ENCODE measurements around the gene COPS7B.
A peak's percentile ranks its signal among the peaks of the same experiment; 100 is the strongest.

The COPS7B gene

GRCh38 chr2:231781798-231782726 lies 4.2 kb upstream of the COPS7B start:
- peak; percentile 70 for DNase-seq
- in situ Hi-C loops (cut with MboI; ENCODE audit: low pct_unique_long_range_greater_than_20kb, low sequenced_read_pairs) = no loop called here

- in situ Hi-C loops (cut with MboI; ENCODE audit: low pct_unique_long_range_greater_than_20kb, low sequenced_read_pairs) = no loop called here
- DNase-seq = no peak
Observed at GRCh38 chr2:231785413-231785812, 832 bp upstream of the COPS7B start.

DNA sequence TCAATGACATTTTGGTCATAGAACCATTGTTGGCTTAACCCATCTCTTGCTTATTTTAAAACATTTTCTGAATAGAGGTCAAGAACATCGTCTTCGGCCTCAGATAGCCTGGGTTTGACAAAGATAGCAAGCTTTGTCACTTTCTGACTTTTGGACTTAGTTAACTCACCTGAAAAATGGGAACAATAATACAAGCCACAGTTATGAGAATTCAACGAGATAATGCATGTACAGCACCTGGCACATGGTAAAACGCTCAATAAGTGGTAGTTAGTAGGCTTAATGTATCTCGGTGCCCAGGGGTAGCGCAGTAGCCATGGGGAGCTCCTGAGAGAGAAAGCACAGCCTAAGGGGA lies 446 bp upstream of the COPS7B start:
- in situ Hi-C loops (cut with MboI; ENCODE audit: low pct_unique_long_range_greater_than_20kb, low sequenced_read_pairs) = no loop called here
- no peak for DNase-seq

DNA sequence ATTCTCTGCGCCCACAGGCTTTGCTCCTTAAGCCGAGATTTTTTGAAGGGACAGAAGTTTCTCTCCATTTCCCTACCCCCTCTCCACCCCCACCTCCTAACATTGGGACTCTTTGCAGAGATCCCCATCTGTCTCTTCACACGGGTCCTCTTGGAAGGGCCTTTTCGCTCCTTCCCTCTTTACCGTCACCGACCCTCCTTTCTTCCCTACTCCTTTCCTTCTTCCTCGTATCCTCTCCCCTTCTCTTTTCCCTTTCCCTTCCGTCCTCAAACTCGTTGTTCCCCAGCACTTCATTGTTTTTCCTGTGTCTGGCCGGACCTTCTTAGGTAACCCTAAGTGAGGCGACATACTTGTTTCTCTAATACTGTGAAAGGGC lies 660 bp downstream of the COPS7B start:
- in situ Hi-C loops (cut with MboI; ENCODE audit: low pct_unique_long_range_greater_than_20kb, low sequenced_read_pairs) = no loop called here
- no peak for DNase-seq

GRCh38 chr2:231791107-231791506 lies 4.9 kb downstream of the COPS7B start:
- no peak for DNase-seq
- in situ Hi-C loops (cut with MboI; ENCODE audit: low pct_unique_long_range_greater_than_20kb, low sequenced_read_pairs) = no loop called here

- in situ Hi-C loops (cut with MboI; ENCODE audit: low pct_unique_long_range_greater_than_20kb, low sequenced_read_pairs) = no loop called here
- DNase-seq = no peak
Observed at GRCh38 chr2:231794383-231794782, 8.1 kb downstream of the COPS7B start.

DNA sequence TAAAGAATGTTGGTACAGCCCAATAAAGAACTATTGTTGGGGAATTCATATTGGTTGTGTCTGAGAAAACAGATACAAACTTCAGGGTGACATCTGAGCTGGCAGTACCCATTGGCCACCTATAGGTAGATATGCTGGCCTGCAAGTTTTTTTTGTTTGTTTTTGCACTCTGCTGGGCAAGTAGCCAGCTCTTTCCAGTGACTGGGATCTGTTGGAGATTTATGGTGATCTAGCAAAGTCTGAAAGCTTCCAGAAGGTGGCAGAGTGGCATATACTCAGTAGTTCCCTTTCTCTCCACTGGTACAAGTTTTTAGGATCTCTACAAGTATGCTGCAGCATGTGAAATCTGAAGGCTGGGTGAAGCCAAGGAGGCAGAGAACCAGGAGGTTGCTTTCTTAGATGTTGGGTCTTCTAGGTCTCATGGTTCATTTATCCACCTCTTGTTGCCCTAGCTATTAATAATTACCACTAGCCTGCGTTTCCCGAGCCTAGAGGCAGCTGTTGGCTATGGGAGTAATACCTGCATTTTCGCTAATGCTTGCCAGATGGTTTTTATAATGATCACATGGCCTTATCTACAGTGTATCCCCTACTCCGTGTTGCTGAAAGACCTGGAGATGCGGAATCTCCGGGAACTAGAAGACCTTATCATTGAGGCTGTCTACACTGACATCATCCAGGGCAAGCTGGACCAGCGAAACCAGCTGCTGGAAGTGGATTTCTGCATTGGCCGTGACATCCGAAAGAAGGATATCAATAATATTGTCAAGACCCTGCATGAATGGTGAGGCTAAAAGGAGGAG lies 9.5 kb downstream of the COPS7B start:
- DNase-seq = peak; percentile 55
- in situ Hi-C loops (cut with MboI; ENCODE audit: low pct_unique_long_range_greater_than_20kb, low sequenced_read_pairs) = no loop called here

DNA sequence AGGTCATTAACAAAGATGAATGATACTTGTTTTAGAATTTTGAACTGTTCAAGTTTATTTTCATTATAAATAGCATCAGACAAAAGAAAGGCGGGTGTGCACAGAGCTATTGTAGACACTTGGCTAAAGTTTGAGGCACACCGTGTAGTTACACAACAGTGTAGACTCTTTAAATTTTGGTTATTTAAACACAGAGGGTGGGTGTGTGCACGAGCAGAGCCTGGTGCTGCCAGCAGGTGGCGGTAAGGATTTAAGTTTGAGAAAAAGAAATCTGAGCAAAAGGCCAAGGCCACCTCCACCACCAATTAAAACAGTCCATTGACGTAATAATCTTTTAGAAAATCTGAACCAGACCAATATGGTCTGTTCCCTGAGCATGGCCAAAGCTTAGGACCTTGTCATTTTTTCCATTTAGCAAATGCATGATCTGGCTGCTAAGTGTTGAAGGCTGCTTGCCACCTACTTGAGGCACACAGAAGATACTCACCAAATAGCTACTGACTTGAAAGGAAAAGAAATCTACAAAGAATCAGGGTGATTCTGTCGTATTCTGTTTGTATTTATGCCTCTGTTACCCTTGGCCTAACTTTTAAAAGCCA lies 14.3 kb downstream of the COPS7B start:
- in situ Hi-C loops (cut with MboI; ENCODE audit: low pct_unique_long_range_greater_than_20kb, low sequenced_read_pairs) = no loop called here
- DNase-seq = peak; percentile 67

DNA sequence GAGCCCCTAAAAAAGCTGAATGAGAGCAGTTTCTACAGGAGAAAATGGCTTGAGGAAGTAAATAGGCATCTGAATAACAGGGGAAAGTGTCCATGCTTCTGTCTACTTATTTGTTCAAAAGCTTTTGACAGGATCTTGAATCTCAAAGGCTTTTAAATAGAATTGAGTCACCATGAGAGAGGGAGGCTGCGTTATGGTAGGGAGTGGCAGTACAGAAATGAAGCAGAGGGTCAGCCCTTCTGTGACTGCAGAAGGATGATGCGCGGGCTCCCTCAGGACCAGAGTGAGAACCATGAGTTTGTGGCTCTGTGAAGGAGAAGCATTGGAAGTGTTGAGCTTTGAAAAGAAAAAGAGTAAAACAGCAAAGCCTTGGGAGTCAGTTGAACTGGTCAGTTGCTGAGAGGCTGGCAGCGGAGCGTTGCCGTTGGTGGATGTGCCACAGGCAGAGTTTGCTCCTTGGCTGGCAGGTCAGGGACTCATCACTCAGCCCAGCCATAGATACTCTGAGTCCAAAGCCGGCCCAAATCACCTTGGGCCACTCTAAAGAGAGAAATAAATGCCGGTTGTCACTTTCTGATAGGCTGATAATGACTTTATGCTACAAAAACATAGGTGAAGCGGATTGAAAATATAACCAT lies 17.4 kb downstream of the COPS7B start:
- DNase-seq = no peak
- in situ Hi-C loops (cut with MboI; ENCODE audit: low pct_unique_long_range_greater_than_20kb, low sequenced_read_pairs) = no loop called here

- no peak for DNase-seq
- in situ Hi-C loops (cut with MboI; ENCODE audit: low pct_unique_long_range_greater_than_20kb, low sequenced_read_pairs) = no loop called here
Observed at GRCh38 chr2:231807020-231807419, 20.8 kb downstream of the COPS7B start.

DNA sequence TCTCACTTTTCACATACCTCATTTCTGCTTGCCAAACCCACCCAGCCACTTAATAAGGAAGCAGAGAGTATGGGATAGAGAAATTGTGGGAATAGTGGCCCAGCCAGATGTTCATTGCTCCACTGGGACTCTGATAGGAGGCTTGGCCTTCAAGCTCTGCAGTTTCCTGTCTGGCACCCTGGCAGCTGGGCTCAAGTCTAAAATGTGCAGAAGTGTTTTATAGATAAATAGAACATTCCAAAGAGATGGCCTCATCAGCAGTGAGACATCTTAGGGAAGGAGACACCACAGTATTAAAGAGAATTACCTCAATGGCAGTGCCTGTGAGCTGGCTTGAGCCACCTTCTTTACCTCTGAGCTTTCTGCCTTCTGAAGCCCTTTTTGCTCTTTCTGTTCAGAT lies 24.7 kb downstream of the COPS7B start:
- in situ Hi-C loops (cut with MboI; ENCODE audit: low pct_unique_long_range_greater_than_20kb, low sequenced_read_pairs) = no loop called here
- DNase-seq = no peak

DNA sequence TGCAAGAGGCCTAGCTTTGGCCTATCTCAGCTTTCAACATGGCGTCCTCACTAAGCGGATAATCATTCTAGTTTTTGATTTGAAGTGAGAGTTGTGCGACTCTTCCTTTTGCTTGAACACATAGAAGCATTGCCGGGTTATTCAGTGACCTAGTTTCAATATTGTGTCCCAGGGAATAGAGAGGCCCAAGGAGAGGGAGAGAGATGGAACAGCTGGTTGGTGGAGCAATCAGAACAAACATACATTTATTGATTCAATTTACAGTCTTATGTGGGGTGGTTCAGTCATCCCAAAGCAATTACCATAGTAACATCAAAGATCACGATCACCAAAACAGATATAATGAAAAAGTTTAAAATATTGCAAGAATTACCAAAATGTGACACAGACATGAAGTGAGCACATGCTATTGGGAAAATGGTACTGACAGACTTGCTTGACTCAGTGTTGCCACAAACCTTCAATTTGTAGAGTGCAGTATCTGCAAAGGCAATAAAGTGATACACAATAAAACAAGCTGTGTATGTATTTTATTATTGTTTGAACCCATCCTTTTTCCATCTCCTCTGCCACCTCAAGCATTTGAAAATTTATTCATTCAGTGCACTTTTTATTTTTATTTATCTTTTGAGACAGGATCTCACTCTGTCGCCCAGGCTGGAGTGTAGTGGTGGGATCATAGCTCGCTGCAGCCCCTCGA lies 30.2 kb downstream of the COPS7B start:
- in situ Hi-C loops (cut with MboI; ENCODE audit: low pct_unique_long_range_greater_than_20kb, low sequenced_read_pairs) = no loop called here
- no peak for DNase-seq

DNA sequence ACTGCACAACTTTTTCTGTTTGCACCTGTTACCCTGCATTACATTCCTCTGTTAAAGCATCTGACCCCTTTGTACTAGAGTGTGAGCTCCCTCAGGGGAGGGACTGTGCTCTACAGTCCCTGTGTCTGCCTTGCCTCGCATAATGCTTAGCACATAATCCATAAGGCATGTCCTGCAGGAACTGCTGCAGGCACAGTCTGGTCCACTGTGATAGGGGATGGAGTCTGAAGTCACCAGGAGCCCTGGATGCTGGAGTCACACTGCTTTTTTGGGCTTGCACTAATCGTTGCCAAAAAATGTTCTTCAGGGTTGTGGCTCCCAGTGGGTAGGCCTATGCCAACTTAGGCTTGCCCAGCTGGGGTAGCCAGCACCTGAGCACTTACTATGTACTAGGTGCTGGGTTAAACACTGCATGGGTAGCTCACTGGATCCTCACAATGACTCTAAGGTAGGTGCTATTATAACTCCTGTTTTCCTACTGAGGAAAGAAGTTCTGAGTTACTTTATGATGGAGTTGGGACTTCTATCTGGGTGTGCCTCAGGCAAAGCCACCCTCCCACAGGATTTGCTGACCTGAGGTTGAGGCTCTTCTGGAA lies 33.3 kb downstream of the COPS7B start:
- DNase-seq = no peak
- in situ Hi-C loops (cut with MboI; ENCODE audit: low pct_unique_long_range_greater_than_20kb, low sequenced_read_pairs) = no loop called here

DNA sequence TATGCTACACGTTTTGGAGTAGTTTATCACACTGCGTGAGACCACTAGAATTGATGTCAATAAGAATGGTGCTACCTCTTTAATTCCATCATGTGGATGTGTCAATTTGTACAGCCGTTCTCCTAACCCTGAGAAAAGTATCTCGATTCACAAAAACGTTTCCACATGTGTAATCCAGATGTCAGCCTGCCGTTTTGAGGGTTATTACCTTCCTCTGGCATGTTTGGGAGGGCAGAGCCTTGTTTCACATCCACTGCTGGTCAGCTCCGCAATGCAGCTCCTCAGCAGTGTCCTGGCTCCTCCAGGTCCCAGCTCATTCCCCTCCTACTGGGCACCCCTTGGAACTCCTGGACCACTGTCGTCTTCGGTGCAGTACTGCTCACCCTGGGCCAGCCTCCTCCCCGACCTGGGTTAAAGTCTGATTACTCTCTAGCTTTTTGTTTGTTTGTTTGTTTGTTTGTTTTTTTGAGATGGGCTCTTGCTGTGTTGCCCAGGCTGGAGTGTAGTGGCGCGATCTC lies 34.6 kb downstream of the COPS7B start:
- no peak for DNase-seq
- in situ Hi-C loops (cut with MboI; ENCODE audit: low pct_unique_long_range_greater_than_20kb, low sequenced_read_pairs) = no loop called here

DNA sequence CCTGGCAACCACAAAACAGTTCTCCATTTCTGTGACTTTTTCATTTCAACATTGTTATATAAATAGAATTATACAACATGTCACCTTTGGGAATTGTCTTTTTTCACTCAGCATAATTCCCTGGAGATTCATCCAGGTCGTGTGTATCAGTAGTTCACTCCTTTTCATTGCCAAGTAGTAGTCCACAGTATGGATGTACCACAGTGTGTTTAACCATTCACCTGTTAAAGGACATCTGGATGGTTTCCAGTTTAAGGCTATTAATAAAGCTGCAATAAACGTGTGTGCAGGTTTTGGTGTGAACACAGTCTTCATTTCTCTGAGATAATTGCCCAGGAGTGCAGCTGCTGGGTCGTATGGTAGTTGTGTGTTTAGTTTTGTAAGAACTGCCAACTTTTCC lies 35.7 kb downstream of the COPS7B start:
- in situ Hi-C loops (cut with MboI; ENCODE audit: low pct_unique_long_range_greater_than_20kb, low sequenced_read_pairs) = no loop called here
- DNase-seq = no peak

GRCh38 chr2:231853105-231853504 lies 66.9 kb downstream of the COPS7B start:
- no peak for DNase-seq
- in situ Hi-C loops (cut with MboI; ENCODE audit: low pct_unique_long_range_greater_than_20kb, low sequenced_read_pairs) = no loop called here

DNA sequence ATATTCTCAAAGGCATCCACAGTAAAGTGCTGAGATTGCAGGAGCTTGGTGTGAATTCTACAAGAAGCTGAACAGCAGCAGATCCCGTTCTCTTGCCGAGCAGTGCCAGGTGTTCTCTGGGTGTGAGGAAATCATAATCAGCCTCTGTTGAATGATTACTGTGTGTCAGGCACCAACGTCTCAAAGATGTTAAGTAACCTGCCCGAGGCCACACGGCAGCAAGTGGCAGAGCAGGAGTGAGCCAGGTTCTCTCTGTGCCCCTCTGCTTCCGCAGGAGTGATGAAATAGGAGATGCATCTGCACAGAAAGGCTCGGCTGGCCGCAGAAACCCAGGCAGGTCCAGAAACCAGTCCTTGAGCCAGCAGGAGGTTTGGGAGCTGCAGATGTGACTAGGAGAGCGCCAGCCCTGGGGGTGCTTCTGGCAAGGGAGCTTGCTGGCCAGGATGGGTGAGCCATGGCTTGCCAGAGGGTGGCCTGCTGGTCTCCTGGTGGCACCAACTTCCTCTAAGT lies 68.4 kb downstream of the COPS7B start:
- in situ Hi-C loops (cut with MboI; ENCODE audit: low pct_unique_long_range_greater_than_20kb, low sequenced_read_pairs) = no loop called here

GRCh38 chr2:231856959-231857358 lies 70.7 kb downstream of the COPS7B start:
- no peak for DNase-seq
- in situ Hi-C loops (cut with MboI; ENCODE audit: low pct_unique_long_range_greater_than_20kb, low sequenced_read_pairs) = no loop called here

More for the DNA sequence above, 68.4 kb downstream of the COPS7B start:
- DNase-seq = no peak
